Measurements from ENCODE around the gene MGARP.
"Not testable (repeated sequence)": the region's sequence is repeated elsewhere in the genome, so short reads cannot be mapped to it uniquely, and the experiment has no call there.

The MGARP gene

GRCh38 chr4:139279760-139280620 is at the start of gene MGARP:
MGARP (minus strand) TSS chr4:139280225; CDS start chr4:139280158, 67 bp downstream.
- no peak for DNase-seq

DNA sequence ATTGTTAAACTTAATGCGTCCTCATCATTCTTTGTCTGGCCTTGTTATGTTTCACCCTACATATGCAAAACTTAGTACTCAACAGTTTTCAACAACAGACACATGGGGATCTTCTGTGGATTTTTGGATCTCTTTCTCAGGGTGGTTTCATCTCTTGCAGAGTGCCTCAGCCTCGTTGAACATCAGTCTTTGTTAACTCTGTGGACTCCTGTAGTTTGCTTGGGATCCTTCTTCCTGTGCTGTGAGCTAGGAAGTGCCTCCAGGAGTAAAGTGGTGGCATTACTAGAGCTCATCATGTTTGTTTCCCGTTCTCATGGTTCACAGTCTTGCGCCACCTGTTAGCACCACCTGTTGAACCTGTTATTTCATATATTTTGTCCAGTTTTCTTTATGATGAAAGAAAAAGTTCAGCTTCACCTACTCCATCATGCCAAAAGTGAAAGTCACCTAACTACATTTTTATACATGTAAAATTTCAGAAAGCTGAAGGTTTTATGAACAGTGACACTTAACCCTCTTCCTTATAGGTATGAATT is 49.7 kb upstream of the MGARP start:
- DNase-seq: no peak

DNA sequence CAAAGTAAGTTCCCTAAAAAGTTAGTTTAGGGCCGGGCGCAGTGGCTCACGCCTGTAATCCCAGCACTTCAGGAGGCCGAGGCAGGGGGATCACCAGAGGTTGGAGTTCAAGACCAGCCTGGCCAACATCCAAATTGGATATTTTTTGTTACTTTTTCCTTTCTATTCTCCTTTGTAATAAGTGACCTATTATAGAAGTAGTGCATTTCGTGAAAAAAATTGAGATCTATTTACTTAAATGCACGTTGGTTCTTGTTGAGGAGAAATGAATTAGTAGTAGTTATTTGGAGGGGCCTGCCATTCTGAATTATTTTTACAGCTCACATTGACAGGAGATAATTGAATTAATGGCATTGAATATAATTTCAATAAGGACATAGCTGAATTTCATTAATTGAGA is 44.6 kb upstream of the MGARP start:
- DNase-seq: no peak

DNA sequence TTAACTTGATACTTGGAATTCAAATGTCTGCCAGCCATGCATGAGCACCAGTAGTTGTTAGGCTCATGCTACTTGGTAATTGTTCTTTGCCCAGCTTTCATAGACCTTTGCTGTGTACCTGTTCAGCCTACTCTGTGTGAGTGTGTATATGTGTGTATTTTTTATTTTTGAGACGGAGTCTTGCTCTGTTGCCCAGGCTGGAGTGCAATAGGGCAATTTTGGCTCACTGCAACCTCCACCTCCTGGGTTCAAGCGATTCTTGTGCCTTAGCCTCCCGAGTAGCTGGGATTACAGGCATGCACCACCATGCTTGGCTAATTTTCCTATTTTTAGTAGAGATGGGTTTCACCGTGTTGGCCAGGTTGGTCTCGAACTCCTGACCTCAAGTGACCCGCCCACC is 42.5 kb upstream of the MGARP start:
- DNase-seq: not testable (repeated sequence)

GRCh38 chr4:139322070-139322469 is 42.0 kb upstream of the MGARP start:
- not testable (repeated sequence) for DNase-seq

GRCh38 chr4:139319571-139319970 is 39.5 kb upstream of the MGARP start:
- no peak for DNase-seq

DNA sequence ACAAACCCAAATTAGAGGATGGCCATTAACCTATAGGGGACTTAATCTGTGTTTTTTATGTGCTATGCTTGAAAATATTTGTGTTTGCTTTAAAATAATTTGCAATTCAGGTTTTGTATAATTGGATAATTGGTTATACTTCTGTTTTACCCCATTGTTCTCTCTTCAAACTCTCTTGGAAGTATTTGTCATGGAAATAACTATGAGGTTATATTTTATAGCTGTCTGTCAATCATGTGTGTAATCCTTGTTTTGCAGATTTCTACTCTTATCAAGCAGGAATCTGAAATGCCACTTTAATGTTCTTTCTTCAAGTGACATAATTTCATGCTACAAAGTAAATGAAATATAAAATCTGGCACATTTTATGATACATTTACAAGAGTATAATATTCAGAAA is 37.6 kb upstream of the MGARP start:
- no peak for DNase-seq

DNA sequence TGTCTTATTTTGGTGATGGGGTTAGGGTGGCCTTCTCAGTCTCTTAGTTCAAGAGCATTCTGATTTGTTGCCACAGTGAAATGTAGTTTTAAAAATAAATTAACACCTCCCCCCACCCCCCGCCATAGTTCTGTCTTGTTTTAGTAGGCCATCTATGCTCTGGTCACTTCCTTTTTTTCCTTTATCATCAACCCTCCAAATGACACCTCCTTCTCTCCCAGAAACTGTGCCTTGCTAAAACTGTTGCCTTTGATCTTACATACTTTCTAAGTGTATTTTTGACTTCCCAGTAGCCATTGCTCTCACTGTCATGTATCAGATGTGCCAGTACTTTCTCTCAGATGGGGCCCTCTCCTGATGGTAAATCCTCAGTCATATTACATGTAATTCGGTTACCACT is 36.7 kb upstream of the MGARP start:
- no peak for DNase-seq

DNA sequence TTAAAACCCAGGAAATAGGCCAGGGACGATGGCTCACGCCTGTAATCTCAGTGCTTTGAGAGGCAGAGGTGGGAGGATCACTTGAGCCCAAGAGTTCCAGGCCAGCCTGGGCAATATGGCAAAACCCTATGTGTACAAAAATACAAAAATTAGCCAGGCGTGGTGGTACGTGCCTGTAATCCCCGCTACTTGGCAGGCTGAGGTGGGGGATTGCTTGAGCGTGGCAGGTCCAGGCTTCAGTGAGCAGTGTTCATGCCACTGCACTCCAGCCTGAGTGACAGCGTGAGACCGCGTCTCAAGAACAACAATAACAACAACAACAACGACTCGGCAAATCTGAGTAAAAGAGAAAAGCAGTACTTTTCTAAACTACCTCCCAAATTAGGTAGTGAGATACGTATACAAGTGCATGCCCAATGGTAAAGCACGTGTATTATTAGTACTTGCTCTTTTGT is 35.2 kb upstream of the MGARP start:
- no peak for DNase-seq

- no peak for DNase-seq
Observed at GRCh38 chr4:139314047-139314800, 34.2 kb upstream of the MGARP start.

DNA sequence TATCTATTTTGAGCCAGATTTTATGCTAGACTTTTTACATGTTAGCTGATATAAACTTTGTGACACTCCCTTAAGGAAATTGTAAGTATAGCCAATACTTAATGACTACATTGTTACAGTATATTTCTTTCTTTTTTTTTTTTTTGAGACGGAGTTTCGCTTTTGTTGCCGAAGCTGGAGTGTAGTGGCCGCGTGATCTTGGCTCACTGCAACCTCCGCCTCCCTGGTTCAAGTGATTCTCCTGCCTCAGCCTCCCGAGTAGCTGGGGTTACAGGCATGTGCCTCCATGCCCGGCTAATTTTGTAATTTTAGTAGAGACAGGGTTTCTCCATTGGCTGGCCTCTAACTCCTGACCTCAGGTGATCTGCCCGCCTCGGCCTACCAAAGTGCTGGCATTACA is 33.4 kb upstream of the MGARP start:
- not testable (repeated sequence) for DNase-seq

DNA sequence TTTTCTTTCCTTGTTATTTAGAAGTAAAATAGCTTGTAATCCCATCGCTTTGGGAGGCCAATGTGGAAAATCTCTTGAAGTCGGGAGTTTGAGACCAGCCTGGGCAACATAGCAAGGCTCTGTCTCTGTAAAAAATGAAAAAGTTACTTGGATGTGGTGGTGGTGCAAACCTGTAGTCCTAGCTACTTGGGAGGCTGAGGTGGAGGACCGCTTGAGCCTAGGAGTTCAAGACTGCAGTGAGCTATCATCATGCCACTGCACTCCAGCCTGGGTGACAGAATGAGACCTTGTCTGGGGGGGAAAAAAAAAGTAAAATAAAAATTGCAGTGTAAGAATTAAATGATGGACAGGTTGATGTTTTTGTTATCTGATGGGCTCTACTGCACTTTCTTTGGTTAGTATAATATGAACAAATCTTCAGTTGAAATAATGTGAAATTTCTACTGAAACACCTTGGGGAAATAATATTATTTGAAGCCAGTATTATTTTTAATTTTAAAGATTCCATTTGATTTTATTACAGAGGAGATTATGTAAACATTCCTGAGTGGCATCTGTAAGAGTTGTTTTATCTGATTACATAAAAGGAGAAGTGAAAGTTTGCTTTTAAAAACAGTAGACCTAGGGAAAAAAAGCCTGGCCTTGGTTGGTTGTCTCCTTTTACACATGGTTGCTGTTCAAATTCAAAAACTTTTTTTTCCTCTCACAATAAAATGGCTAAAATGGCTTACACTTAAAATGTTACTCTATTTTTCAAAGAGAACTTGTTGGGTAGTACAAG is 32.7 kb upstream of the MGARP start:
- DNase-seq: no peak

GRCh38 chr4:139311909-139312308 is 31.9 kb upstream of the MGARP start:
- DNase-seq: no peak

GRCh38 chr4:139304920-139305319 is 24.9 kb upstream of the MGARP start:
- no peak for DNase-seq

- no peak for DNase-seq
Observed at GRCh38 chr4:139301821-139302611, 22.0 kb upstream of the MGARP start, which contains the start of gene NDUFC1. NDUFC1 (minus strand) TSS chr4:139302477; CDS start chr4:139295798, 6,679 bp downstream.

- peak; percentile 83 for DNase-seq
Observed at GRCh38 chr4:139301113-139301820, 21.2 kb upstream of the MGARP start, which contains the start of gene NAA15. NAA15 (plus strand) TSS chr4:139301505; CDS start chr4:139301778, 273 bp downstream.

DNA sequence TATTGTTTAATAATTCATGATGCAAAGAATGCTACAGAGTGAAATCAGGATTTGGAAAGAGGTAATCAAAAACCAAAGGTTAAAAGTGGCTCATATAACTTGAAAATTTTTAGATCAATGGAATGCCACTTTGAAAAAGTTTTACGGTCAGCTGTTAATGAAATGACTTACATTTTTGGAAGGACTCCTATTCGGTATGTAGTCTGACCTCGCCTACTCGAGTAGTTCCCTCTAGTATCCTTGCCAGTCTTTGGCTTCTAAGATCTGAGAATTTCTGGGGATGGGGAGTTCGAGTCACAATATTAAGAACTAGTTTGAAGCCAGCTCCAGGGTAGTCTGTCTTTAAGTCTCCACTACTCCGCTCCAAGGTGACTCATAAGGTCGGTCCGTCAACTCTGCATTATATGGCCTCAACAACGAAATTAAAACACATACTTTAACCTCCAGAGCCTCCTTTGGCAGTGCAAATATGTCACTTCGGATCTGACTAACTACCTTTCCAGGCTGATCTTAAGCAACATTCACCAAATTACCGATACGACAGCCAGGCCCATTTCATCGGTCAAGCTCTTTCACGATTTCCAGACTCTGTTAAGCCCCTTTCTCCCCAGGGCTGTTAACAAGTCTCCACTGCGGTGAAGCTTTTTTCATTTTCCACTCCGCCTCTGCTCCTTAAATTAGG is 20.5 kb upstream of the MGARP start:
- DNase-seq: peak; percentile 46

GRCh38 chr4:139299536-139299935 is 19.5 kb upstream of the MGARP start:
- DNase-seq: no peak

GRCh38 chr4:139297001-139297410 is 17.0 kb upstream of the MGARP start:
- no peak for DNase-seq

DNA sequence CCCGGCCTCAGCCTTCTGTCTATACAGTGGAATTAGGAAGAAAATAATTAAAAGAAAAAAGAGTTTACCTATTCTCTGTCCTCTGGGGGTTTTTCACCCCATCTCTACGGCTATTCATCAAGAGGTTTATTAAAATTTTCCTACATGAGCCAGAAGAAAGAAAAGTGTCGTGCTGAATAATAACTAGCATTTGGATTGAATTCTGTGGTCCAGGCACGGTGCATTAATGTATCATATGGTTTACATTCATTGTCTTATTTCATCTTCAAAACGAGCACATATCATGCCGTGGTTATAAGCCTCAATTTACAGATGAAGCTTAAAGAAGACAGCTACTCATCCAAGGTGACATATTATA is 15.9 kb upstream of the MGARP start:
- DNase-seq: no peak
